HEK293 (cell line): ENCODE measurements around the gene ITGA4.

Source experiments
- BCL6B ChIP-seq: fragments of 450-650 bp; formaldehyde crosslinking; IDR thresholded peaks from 2 replicates; pipeline ENCODE4 v1.5.1; 2017; ENCODE audit warnings: missing biosample characterization, missing genetic modification characterization
- GLI4 ChIP-seq: fragments of 450-650 bp; formaldehyde crosslinking; IDR thresholded peaks from 2 replicates; pipeline ENCODE4 v1.5.1; 2016; ENCODE audit warnings: missing biosample characterization, missing genetic modification characterization
- GLIS1 ChIP-seq: fragments of 450-650 bp; formaldehyde crosslinking; IDR thresholded peaks from 2 replicates; pipeline ENCODE4 v1.5.1; 2016; ENCODE audit warnings: missing biosample characterization, missing genetic modification characterization
- MZF1 ChIP-seq: fragments of 450-650 bp; formaldehyde crosslinking; IDR thresholded peaks from 2 replicates; pipeline ENCODE4 v1.5.1; 2017; ENCODE audit warnings: missing biosample characterization, missing genetic modification characterization, borderline replicate concordance
- OVOL3 ChIP-seq: fragments of 450-650 bp; formaldehyde crosslinking; IDR thresholded peaks from 2 replicates; pipeline ENCODE4 v1.5.1; 2016; ENCODE audit warnings: missing biosample characterization, missing genetic modification characterization
- PRDM10 ChIP-seq: fragments of 450-650 bp; formaldehyde crosslinking; IDR thresholded peaks from 2 replicates; pipeline ENCODE4 v1.5.1; 2016; ENCODE audit warnings: missing biosample characterization, missing genetic modification characterization
- ZBTB8A ChIP-seq: fragments of 450-650 bp; formaldehyde crosslinking; IDR thresholded peaks from 2 replicates; pipeline ENCODE4 v1.5.1; 2016; ENCODE audit warnings: missing biosample characterization, missing genetic modification characterization
- ZFP37 ChIP-seq: fragments of 450-650 bp; formaldehyde crosslinking; IDR thresholded peaks from 2 replicates; pipeline ENCODE4 v1.5.1; 2016; ENCODE audit warnings: missing biosample characterization, missing genetic modification characterization
- ZNF133 ChIP-seq: fragments of 450-650 bp; formaldehyde crosslinking; IDR thresholded peaks from 2 replicates; pipeline ENCODE4 v1.5.1; 2016; ENCODE audit warnings: missing biosample characterization, missing genetic modification characterization
- ZNF311 ChIP-seq: fragments of 450-650 bp; formaldehyde crosslinking; IDR thresholded peaks from 2 replicates; pipeline ENCODE4 v1.5.1; 2017; ENCODE audit warnings: missing biosample characterization, missing genetic modification characterization, borderline replicate concordance
- ZNF426 ChIP-seq: fragments of 450-650 bp; formaldehyde crosslinking; IDR thresholded peaks from 2 replicates; pipeline ENCODE4 v1.5.1; 2017; ENCODE audit warnings: missing biosample characterization, missing genetic modification characterization, mild to moderate bottlenecking, inconsistent platforms, moderate library complexity
- ZNF626 ChIP-seq: fragments of 450-650 bp; sonication (Bioruptor Pico); formaldehyde crosslinking; IDR thresholded peaks from 2 replicates; pipeline ENCODE4 v1.5.1; 2018; ENCODE audit warnings: missing biosample characterization, missing genetic modification characterization, inconsistent platforms
- ZNF658 ChIP-seq: fragments of 450-650 bp; formaldehyde crosslinking; IDR thresholded peaks from 2 replicates; pipeline ENCODE4; 2016; ENCODE audit warnings: missing biosample characterization, missing genetic modification characterization
- ZNF837 ChIP-seq: fragments of 450-650 bp; formaldehyde crosslinking; IDR thresholded peaks from 2 replicates; pipeline ENCODE4 v1.5.1; 2016; ENCODE audit warnings: missing biosample characterization, missing genetic modification characterization
- ZSCAN23 ChIP-seq: fragments of 450-650 bp; formaldehyde crosslinking; IDR thresholded peaks from 2 replicates; pipeline ENCODE4 v1.5.1; 2016; ENCODE audit warnings: missing biosample characterization, missing genetic modification characterization
- TF ChIP-seq, protein P1 (sequence below): fragments of 450-650 bp; formaldehyde crosslinking; IDR thresholded peaks from 2 replicates; pipeline ENCODE4 v1.5.1; 2016; ENCODE audit warnings: missing biosample characterization, missing genetic modification characterization
- TF ChIP-seq, protein P2 (sequence below): fragments of 450-650 bp; formaldehyde crosslinking; IDR thresholded peaks from 2 replicates; pipeline ENCODE4 v1.5.1; 2016; ENCODE audit warnings: missing biosample characterization, missing genetic modification characterization, low read depth
- TF ChIP-seq, protein P3 (sequence below): fragments of 450-650 bp; formaldehyde crosslinking; optimal IDR thresholded peaks from 2 replicates; pipeline ENCODE3; 2016; ENCODE audit warnings: missing biosample characterization, mild to moderate bottlenecking, missing genetic modification characterization
- TF ChIP-seq, protein P4 (sequence below): fragments of 450-650 bp; formaldehyde crosslinking; IDR thresholded peaks from 2 replicates; pipeline ENCODE4 v1.5.1; 2016; ENCODE audit warnings: missing biosample characterization, missing genetic modification characterization, borderline replicate concordance
- TF ChIP-seq, protein P5 (sequence below): fragments of 450-650 bp; formaldehyde crosslinking; IDR thresholded peaks from 2 replicates; pipeline ENCODE4 v1.5.1; 2016; ENCODE audit warnings: missing biosample characterization, missing genetic modification characterization

ITGA4 gene

GRCh38 chr2:181574321-181574720 lies 117.1 kb downstream of the ITGA4 start (continued):
- TF ChIP-seq, protein P1, sequence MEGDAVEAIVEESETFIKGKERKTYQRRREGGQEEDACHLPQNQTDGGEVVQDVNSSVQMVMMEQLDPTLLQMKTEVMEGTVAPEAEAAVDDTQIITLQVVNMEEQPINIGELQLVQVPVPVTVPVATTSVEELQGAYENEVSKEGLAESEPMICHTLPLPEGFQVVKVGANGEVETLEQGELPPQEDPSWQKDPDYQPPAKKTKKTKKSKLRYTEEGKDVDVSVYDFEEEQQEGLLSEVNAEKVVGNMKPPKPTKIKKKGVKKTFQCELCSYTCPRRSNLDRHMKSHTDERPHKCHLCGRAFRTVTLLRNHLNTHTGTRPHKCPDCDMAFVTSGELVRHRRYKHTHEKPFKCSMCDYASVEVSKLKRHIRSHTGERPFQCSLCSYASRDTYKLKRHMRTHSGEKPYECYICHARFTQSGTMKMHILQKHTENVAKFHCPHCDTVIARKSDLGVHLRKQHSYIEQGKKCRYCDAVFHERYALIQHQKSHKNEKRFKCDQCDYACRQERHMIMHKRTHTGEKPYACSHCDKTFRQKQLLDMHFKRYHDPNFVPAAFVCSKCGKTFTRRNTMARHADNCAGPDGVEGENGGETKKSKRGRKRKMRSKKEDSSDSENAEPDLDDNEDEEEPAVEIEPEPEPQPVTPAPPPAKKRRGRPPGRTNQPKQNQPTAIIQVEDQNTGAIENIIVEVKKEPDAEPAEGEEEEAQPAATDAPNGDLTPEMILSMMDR (tag by site-specific recombination): no peak
- TF ChIP-seq ZFP37 (no peak), PRDM10 (tag by site-specific recombination) (0 out of 2 replicates have a peak, but pooled peaks have one; percentile 21), ZNF626 (no peak), GLIS1 (tag by site-specific recombination) (peak; percentile 27; the same call in 1 of the 2 replicates), ZSCAN23 (no peak), OVOL3 (tag by site-specific recombination) (no peak), BCL6B (tag by site-specific recombination) (no peak), ZNF837 (tag by site-specific recombination) (no peak), ZNF311 (tag by site-specific recombination) (no peak), ZNF133 (tag by site-specific recombination) (no peak), ZNF426 (no peak), MZF1 (peak; percentile 44; the same call in 1 of the 2 replicates), GLI4 (tag by site-specific recombination) (no peak), ZBTB8A (tag by site-specific recombination) (peak; percentile 86), ZNF658 (tag by site-specific recombination) (no peak)
- TF ChIP-seq, protein P2, sequence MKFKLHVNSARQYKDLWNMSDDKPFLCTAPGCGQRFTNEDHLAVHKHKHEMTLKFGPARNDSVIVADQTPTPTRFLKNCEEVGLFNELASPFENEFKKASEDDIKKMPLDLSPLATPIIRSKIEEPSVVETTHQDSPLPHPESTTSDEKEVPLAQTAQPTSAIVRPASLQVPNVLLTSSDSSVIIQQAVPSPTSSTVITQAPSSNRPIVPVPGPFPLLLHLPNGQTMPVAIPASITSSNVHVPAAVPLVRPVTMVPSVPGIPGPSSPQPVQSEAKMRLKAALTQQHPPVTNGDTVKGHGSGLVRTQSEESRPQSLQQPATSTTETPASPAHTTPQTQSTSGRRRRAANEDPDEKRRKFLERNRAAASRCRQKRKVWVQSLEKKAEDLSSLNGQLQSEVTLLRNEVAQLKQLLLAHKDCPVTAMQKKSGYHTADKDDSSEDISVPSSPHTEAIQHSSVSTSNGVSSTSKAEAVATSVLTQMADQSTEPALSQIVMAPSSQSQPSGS (tag by site-specific recombination): no peak
- TF ChIP-seq, protein P3, sequence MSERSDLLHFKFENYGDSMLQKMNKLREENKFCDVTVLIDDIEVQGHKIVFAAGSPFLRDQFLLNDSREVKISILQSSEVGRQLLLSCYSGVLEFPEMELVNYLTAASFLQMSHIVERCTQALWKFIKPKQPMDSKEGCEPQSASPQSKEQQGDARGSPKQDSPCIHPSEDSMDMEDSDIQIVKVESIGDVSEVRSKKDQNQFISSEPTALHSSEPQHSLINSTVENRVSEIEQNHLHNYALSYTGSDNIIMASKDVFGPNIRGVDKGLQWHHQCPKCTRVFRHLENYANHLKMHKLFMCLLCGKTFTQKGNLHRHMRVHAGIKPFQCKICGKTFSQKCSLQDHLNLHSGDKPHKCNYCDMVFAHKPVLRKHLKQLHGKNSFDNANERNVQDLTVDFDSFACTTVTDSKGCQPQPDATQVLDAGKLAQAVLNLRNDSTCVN: no peak
- TF ChIP-seq, protein P4, sequence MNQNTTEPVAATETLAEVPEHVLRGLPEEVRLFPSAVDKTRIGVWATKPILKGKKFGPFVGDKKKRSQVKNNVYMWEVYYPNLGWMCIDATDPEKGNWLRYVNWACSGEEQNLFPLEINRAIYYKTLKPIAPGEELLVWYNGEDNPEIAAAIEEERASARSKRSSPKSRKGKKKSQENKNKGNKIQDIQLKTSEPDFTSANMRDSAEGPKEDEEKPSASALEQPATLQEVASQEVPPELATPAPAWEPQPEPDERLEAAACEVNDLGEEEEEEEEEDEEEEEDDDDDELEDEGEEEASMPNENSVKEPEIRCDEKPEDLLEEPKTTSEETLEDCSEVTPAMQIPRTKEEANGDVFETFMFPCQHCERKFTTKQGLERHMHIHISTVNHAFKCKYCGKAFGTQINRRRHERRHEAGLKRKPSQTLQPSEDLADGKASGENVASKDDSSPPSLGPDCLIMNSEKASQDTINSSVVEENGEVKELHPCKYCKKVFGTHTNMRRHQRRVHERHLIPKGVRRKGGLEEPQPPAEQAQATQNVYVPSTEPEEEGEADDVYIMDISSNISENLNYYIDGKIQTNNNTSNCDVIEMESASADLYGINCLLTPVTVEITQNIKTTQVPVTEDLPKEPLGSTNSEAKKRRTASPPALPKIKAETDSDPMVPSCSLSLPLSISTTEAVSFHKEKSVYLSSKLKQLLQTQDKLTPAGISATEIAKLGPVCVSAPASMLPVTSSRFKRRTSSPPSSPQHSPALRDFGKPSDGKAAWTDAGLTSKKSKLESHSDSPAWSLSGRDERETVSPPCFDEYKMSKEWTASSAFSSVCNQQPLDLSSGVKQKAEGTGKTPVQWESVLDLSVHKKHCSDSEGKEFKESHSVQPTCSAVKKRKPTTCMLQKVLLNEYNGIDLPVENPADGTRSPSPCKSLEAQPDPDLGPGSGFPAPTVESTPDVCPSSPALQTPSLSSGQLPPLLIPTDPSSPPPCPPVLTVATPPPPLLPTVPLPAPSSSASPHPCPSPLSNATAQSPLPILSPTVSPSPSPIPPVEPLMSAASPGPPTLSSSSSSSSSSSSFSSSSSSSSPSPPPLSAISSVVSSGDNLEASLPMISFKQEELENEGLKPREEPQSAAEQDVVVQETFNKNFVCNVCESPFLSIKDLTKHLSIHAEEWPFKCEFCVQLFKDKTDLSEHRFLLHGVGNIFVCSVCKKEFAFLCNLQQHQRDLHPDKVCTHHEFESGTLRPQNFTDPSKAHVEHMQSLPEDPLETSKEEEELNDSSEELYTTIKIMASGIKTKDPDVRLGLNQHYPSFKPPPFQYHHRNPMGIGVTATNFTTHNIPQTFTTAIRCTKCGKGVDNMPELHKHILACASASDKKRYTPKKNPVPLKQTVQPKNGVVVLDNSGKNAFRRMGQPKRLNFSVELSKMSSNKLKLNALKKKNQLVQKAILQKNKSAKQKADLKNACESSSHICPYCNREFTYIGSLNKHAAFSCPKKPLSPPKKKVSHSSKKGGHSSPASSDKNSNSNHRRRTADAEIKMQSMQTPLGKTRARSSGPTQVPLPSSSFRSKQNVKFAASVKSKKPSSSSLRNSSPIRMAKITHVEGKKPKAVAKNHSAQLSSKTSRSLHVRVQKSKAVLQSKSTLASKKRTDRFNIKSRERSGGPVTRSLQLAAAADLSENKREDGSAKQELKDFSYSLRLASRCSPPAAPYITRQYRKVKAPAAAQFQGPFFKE: no peak
- TF ChIP-seq, protein P5, sequence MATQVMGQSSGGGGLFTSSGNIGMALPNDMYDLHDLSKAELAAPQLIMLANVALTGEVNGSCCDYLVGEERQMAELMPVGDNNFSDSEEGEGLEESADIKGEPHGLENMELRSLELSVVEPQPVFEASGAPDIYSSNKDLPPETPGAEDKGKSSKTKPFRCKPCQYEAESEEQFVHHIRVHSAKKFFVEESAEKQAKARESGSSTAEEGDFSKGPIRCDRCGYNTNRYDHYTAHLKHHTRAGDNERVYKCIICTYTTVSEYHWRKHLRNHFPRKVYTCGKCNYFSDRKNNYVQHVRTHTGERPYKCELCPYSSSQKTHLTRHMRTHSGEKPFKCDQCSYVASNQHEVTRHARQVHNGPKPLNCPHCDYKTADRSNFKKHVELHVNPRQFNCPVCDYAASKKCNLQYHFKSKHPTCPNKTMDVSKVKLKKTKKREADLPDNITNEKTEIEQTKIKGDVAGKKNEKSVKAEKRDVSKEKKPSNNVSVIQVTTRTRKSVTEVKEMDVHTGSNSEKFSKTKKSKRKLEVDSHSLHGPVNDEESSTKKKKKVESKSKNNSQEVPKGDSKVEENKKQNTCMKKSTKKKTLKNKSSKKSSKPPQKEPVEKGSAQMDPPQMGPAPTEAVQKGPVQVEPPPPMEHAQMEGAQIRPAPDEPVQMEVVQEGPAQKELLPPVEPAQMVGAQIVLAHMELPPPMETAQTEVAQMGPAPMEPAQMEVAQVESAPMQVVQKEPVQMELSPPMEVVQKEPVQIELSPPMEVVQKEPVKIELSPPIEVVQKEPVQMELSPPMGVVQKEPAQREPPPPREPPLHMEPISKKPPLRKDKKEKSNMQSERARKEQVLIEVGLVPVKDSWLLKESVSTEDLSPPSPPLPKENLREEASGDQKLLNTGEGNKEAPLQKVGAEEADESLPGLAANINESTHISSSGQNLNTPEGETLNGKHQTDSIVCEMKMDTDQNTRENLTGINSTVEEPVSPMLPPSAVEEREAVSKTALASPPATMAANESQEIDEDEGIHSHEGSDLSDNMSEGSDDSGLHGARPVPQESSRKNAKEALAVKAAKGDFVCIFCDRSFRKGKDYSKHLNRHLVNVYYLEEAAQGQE (tag by site-specific recombination): peak; percentile 34; the same call in 1 of the 2 replicates
